HepG2 (cell line): ENCODE data around the gene ADAM10.

ENCODE experiments used
- BORCS8-MEF2B ChIP-seq: sonication (generic); formaldehyde crosslinking; IDR thresholded peaks from 2 replicates; pipeline ENCODE4 v1.8.0; 2022; ENCODE audit warnings: mild to moderate bottlenecking, missing genetic modification reagents
- JUN ChIP-seq: sonication (generic); formaldehyde crosslinking; IDR thresholded peaks from 2 replicates; pipeline ENCODE4 v1.4.0; 2020; ENCODE audit warnings: mild to moderate bottlenecking, missing genetic modification reagents
- MBD4 ChIP-seq: IDR thresholded peaks from 2 replicates; pipeline ENCODE4 v1.6.1; 2012; ENCODE audit warnings: low read length, inconsistent platforms, borderline replicate concordance
- MXI1 ChIP-seq: IDR thresholded peaks from 3 replicates; pipeline ENCODE4 v1.6.1; 2012; ENCODE audit warnings: low read depth, low read length, inconsistent platforms, borderline replicate concordance
- NFYB ChIP-seq: sonication (generic); formaldehyde crosslinking; IDR thresholded peaks from 2 replicates; pipeline ENCODE4 v1.4.0; 2020; ENCODE audit warnings: missing genetic modification reagents
- POLR2A ChIP-seq, 2 experiments: IDR thresholded peaks; 2 replicates each; pipeline ENCODE4 v1.6.1; 2011; ENCODE audit warnings: low read depth in 2 of 2, low read length in 2 of 2, mild to moderate bottlenecking in 1 of 2, moderate library complexity in 1 of 2; ENCODE audit not compliant: insufficient read depth in 1 of 2
- TAF1 ChIP-seq: sonication (generic); formaldehyde crosslinking; IDR thresholded peaks from 2 replicates; pipeline ENCODE4 v1.4.0; 2020; ENCODE audit warnings: missing genetic modification reagents
- ZNF224 ChIP-seq: sonication (generic); formaldehyde crosslinking; IDR thresholded peaks from 2 replicates; pipeline ENCODE4 v1.5.0; 2020; ENCODE audit warnings: mild to moderate bottlenecking, missing genetic modification reagents
- TF ChIP-seq, protein P1 (sequence below): sonication (generic); formaldehyde crosslinking; IDR thresholded peaks from 2 replicates; pipeline ENCODE4 v1.5.1; 2020; ENCODE audit warnings: mild to moderate bottlenecking, missing genetic modification reagents, moderate library complexity
- TF ChIP-seq, protein P2 (sequence below): sonication (generic); formaldehyde crosslinking; IDR thresholded peaks from 2 replicates; pipeline ENCODE4 v1.8.1; 2023; ENCODE audit warnings: mild to moderate bottlenecking, missing genetic modification reagents, borderline replicate concordance
- TF ChIP-seq, protein P3 (sequence below): sonication (generic); formaldehyde crosslinking; IDR thresholded peaks from 2 replicates; pipeline ENCODE4 v1.5.0; 2020; ENCODE audit warnings: missing genetic modification reagents
- TF ChIP-seq, protein P4 (sequence below): IDR thresholded peaks from 2 replicates; pipeline ENCODE4 v1.6.1; 2016
- TF ChIP-seq, protein P5 (sequence below): sonication (generic); formaldehyde crosslinking; IDR thresholded peaks from 2 replicates; pipeline ENCODE4 v1.4.0; 2020; ENCODE audit warnings: low read depth, mild to moderate bottlenecking, missing genetic modification reagents

DNA sequence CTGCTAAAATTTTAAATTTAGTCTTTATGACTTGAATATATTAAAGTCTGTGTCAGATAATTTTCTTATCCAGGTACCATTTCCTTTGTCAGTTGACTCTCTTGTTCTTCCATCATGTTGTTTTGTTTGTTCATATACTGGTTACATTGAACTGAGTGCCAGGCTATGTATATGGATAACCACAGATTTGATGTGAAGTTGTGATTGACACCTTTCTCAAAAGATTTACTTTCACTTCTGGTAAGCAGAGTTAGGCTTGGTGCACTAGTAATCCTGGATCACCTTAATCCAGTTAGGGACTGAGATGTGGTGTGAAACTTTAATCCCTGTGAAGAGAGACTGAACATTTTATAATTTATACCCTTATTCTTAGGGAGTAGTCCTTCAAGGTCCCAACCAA, 99.4 kb downstream of the ADAM10 start:
- no peak for TF ChIP-seq MXI1
- no peak for TF ChIP-seq BORCS8-MEF2B (CRISPR knock-in tag)
- TF ChIP-seq, protein P1, sequence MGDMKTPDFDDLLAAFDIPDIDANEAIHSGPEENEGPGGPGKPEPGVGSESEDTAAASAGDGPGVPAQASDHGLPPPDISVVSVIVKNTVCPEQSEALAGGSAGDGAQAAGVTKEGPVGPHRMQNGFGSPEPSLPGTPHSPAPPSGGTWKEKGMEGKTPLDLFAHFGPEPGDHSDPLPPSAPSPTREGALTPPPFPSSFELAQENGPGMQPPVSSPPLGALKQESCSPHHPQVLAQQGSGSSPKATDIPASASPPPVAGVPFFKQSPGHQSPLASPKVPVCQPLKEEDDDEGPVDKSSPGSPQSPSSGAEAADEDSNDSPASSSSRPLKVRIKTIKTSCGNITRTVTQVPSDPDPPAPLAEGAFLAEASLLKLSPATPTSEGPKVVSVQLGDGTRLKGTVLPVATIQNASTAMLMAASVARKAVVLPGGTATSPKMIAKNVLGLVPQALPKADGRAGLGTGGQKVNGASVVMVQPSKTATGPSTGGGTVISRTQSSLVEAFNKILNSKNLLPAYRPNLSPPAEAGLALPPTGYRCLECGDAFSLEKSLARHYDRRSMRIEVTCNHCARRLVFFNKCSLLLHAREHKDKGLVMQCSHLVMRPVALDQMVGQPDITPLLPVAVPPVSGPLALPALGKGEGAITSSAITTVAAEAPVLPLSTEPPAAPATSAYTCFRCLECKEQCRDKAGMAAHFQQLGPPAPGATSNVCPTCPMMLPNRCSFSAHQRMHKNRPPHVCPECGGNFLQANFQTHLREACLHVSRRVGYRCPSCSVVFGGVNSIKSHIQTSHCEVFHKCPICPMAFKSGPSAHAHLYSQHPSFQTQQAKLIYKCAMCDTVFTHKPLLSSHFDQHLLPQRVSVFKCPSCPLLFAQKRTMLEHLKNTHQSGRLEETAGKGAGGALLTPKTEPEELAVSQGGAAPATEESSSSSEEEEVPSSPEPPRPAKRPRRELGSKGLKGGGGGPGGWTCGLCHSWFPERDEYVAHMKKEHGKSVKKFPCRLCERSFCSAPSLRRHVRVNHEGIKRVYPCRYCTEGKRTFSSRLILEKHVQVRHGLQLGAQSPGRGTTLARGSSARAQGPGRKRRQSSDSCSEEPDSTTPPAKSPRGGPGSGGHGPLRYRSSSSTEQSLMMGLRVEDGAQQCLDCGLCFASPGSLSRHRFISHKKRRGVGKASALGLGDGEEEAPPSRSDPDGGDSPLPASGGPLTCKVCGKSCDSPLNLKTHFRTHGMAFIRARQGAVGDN (CRISPR knock-in tag), result no peak
- no peak for TF ChIP-seq TAF1 (CRISPR knock-in tag)
- TF ChIP-seq POLR2A (IDR thresholded peaks at IDR 0.05; ENCODE audit: insufficient read depth in 1 of 2, low read depth in 2 of 2, low read length in 2 of 2), result no peak
- TF ChIP-seq, protein P2, sequence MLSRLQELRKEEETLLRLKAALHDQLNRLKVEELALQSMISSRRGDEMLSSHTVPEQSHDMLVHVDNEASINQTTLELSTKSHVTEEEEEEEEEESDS (CRISPR knock-in tag), result no peak
- no peak for TF ChIP-seq ZNF224 (CRISPR knock-in tag)
- TF ChIP-seq NFYB (CRISPR knock-in tag), result no peak
- no peak for TF ChIP-seq MBD4
- TF ChIP-seq, protein P3, sequence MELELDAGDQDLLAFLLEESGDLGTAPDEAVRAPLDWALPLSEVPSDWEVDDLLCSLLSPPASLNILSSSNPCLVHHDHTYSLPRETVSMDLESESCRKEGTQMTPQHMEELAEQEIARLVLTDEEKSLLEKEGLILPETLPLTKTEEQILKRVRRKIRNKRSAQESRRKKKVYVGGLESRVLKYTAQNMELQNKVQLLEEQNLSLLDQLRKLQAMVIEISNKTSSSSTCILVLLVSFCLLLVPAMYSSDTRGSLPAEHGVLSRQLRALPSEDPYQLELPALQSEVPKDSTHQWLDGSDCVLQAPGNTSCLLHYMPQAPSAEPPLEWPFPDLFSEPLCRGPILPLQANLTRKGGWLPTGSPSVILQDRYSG (CRISPR knock-in tag), result no peak
- TF ChIP-seq, protein P4, sequence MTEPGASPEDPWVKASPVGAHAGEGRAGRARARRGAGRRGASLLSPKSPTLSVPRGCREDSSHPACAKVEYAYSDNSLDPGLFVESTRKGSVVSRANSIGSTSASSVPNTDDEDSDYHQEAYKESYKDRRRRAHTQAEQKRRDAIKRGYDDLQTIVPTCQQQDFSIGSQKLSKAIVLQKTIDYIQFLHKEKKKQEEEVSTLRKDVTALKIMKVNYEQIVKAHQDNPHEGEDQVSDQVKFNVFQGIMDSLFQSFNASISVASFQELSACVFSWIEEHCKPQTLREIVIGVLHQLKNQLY (CRISPR knock-in tag), result no peak
- TF ChIP-seq, protein P5, sequence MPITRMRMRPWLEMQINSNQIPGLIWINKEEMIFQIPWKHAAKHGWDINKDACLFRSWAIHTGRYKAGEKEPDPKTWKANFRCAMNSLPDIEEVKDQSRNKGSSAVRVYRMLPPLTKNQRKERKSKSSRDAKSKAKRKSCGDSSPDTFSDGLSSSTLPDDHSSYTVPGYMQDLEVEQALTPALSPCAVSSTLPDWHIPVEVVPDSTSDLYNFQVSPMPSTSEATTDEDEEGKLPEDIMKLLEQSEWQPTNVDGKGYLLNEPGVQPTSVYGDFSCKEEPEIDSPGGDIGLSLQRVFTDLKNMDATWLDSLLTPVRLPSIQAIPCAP (CRISPR knock-in tag), result no peak
- TF ChIP-seq JUN (CRISPR knock-in tag), result no peak
